Duodenal mucosa (tissue), 2 donors: ENCODE results near the gene RBM27.
"Not testable (repeated sequence)": the region's sequence is repeated elsewhere in the genome, so short reads cannot be mapped to it uniquely, and the experiment has no call there.

ENCODE experiments used
- H3K27ac ChIP-seq: one replicate; pipeline ENCODE4 v1.7.0; 2013; ENCODE audit warnings: low read depth, low read length
- H3K27me3 ChIP-seq, 2 donors: one replicate each; pipeline ENCODE4 v1.7.0; 2013; ENCODE audit warnings: low read length in 2 of 2, control low read depth in 1 of 2; ENCODE audit not compliant: insufficient read depth in 2 of 2, control insufficient read depth in 1 of 2
- H3K36me3 ChIP-seq, 2 donors: one replicate each; pipeline ENCODE4 v1.7.0; 2013; ENCODE audit warnings: low read length in 2 of 2, control low read depth in 1 of 2; ENCODE audit not compliant: insufficient read depth in 2 of 2, control insufficient read depth in 1 of 2
- H3K4me1 ChIP-seq, 2 donors: one replicate each; pipeline ENCODE4 v1.7.0; 2013; ENCODE audit warnings: low read length in 2 of 2, control low read depth in 1 of 2; ENCODE audit not compliant: insufficient read depth in 2 of 2, control insufficient read depth in 1 of 2
- H3K4me3 ChIP-seq, 2 donors: one replicate each; pipeline ENCODE4 v1.7.0; 2013; ENCODE audit warnings: low read length in 2 of 2, low read depth in 1 of 2
- H3K9ac ChIP-seq, 2 donors: one replicate each; pipeline ENCODE4 v1.7.0; 2013; ENCODE audit warnings: low read length in 2 of 2, low read depth in 1 of 2
- H3K9me3 ChIP-seq, 2 donors: one replicate each; pipeline ENCODE4 v1.7.0; 2013; ENCODE audit warnings: low read length in 2 of 2, control low read depth in 1 of 2; ENCODE audit not compliant: control insufficient read depth in 1 of 2

RBM27 gene

DNA sequence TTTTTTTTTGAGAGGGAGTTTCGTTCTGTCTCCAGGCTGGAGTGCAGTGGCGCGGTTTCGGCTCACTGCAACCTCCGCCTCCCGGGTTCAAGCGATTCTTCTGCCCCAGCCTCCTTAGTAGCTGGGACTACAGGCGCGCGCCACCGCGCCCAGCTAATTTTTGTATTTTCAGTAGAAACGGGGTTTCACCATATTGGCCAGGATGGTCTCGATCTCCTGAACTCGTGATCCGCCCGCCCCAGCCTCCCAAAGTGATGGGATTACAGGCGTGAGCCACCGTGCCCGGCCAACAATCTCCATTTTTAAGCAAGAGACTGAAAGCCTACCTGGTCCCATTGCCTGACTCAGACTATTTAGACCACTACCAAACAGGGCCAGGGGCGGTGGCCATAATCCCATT lies 20.0 kb upstream of the RBM27 start:
- H3K9me3 ChIP-seq, result not testable (repeated sequence)

DNA sequence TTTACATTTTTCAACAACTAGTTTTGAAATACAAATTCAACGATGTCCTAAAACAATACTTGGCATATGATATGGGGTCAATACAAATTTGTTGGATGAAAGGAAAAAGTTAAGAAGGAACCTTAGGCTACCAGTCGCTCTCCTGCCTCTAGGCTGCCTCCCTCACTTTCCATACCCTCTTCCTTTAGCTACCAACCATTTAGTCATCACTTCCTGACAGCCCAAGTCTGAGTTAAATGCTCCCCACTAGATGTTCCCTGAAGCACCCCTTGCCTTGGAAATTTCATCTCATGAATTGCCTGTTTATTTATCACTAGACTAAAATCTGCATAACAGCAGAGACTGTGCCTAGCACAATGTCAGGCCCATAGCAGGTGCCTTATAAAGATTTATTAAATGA lies 18.2 kb upstream of the RBM27 start:
- peaks cover 4 to 6% of the 10 kb centered on the region in 2 donors for H3K4me1 ChIP-seq
- no peak overlapping the region for H3K4me3 ChIP-seq
- H3K27ac ChIP-seq, result no peak overlapping the region
- H3K9ac ChIP-seq, result no peak overlapping the region
- no peaks in the 10 kb centered on the region for H3K36me3 ChIP-seq
- H3K27me3 ChIP-seq, result no peaks in the 10 kb centered on the region
- no peaks in the 10 kb centered on the region for H3K9me3 ChIP-seq

More for the DNA sequence above, 20.0 kb upstream of the RBM27 start:
- not testable (repeated sequence) for H3K9ac ChIP-seq, H3K4me1 ChIP-seq, H3K27me3 ChIP-seq, H3K27ac ChIP-seq, H3K36me3 ChIP-seq
- peak overlapping the region in 1 of 2 donors; percentile 85 for H3K4me3 ChIP-seq

DNA sequence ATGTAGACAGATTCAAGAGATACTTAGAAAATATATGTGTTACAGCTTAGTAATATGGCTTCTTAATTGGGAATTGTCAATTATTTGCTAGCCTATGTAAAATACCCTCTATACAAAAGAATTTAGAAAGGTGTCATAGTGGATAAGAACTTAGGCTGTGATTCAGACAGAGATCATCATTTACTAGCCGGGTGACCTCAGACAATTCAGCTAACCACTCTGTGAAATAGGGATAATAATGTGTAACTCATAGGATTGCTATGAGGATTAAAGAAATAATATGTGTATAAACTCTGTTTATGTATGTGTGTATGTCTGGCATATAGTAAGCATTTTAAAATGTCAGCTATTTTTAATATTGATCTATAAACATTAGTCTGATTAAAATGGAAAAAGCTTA lies 15.0 kb upstream of the RBM27 start:
- H3K4me1 ChIP-seq, result no peaks in the 10 kb centered on the region
- no peak overlapping the region for H3K4me3 ChIP-seq
- no peaks in the 10 kb centered on the region for H3K27me3 ChIP-seq
- no peak overlapping the region for H3K27ac ChIP-seq
- no peaks in the 10 kb centered on the region for H3K36me3 ChIP-seq
- no peaks in the 10 kb centered on the region for H3K9me3 ChIP-seq
- no peak overlapping the region for H3K9ac ChIP-seq

DNA sequence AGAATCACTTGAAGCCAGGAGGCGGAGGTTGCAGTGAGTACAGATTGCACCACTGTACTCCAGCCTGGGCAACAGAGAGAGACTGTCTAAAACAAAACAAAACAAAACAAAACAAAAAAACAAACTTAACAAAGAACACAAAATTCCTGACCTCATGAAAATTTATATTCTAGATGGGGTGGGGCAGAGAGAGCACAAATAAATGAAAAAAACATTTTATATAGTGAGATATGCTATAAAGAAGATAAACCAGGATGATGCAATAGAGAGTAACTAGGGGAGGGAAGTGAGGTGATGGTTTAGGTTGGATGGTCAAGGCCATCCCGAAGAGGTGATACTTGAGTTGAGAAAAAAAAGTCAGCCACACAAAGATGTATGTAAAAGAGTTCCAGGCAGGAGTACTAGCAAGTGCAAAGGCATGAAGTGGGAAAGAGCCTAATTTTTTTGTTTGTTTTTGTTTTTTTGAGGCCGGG lies 10.8 kb upstream of the RBM27 start:
- no peak overlapping the region for H3K27ac ChIP-seq
- no peaks in the 10 kb centered on the region for H3K36me3 ChIP-seq
- H3K27me3 ChIP-seq, result no peaks in the 10 kb centered on the region
- no peak overlapping the region for H3K4me3 ChIP-seq
- no peaks in the 10 kb centered on the region for H3K4me1 ChIP-seq
- no peak overlapping the region for H3K9ac ChIP-seq
- no peaks in the 10 kb centered on the region for H3K9me3 ChIP-seq

DNA sequence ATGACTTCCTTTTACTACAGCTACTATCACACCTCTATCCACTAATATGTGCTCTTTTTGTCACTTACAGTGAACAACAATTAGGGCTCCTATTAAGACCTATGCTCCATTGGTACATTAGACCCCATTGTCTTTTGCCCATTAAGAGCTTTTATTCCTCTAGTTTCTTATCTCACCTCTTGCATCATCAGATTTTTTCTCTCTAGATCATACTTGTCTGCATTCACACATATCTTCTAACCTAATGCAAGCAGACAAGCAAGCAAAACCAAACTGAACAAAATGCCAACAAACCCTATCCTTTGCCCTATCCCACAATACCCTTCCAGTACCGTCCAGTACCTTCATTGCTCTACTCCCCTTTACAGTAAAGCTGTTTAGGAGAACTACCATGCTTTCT lies 10.1 kb upstream of the RBM27 start:
- Histone ChIP-seq H3K4me1 (no peaks in the 10 kb centered on the region), H3K27me3 (no peaks in the 10 kb centered on the region), H3K27ac (no peak overlapping the region), H3K9me3 (no peaks in the 10 kb centered on the region), H3K4me3 (no peak overlapping the region), H3K9ac (no peak overlapping the region), H3K36me3 (no peaks in the 10 kb centered on the region)

DNA sequence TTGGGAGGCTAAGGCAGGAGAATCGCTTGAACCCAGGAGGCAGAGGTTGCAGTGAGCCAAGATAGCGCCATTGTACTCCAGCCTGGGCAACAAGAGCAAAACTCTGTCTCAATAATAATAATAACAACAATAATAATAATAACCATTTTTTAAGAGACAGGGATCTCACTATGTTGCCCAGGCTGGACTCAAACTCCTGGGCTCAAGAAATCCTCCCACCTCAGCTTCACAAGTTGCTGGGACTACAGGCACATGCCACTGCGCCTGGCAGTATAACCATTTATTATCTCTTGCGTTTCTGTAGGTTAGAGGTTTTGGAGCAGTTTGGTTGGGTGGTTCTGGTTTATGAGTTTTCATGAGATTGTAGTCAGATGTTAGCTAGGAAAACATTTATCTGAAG lies 8.4 kb upstream of the RBM27 start:
- not testable (repeated sequence) for H3K4me1 ChIP-seq, H3K27me3 ChIP-seq, H3K36me3 ChIP-seq, H3K4me3 ChIP-seq, H3K9me3 ChIP-seq, H3K27ac ChIP-seq, H3K9ac ChIP-seq

DNA sequence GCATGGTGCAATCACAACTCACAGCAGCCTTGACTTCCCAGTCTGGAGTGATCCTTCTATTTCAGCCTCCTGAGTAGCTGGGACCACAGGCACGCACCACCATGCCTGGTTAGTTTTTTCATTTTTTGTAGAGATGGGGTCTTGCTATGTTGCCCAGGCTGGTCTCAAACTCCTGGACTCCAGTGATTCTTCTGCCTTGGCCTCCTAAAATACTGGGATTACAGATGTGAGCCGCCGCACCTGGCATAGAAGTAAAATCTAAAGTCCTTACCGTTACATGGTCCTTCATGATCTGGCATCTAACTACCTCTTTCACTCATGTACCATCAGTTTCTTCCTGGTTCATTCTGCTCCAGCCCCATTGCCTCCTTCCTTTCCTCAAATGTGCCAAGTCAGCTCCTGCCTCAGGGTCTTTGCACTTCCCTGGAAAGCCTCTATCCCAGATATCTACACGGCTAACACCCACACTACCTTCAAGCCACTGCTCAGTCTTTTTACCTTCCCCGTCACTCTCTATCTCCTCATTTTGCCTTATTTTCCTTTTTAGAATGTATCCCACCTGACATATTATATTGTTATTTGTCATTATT lies 6.9 kb upstream of the RBM27 start:
- no peaks in the 10 kb centered on the region for H3K36me3 ChIP-seq
- no peak overlapping the region for H3K9ac ChIP-seq
- no peaks in the 10 kb centered on the region for H3K9me3 ChIP-seq
- no peak overlapping the region for H3K4me3 ChIP-seq
- H3K27me3 ChIP-seq, result no peaks in the 10 kb centered on the region
- no peak overlapping the region for H3K27ac ChIP-seq
- H3K4me1 ChIP-seq, result no peaks in the 10 kb centered on the region

DNA sequence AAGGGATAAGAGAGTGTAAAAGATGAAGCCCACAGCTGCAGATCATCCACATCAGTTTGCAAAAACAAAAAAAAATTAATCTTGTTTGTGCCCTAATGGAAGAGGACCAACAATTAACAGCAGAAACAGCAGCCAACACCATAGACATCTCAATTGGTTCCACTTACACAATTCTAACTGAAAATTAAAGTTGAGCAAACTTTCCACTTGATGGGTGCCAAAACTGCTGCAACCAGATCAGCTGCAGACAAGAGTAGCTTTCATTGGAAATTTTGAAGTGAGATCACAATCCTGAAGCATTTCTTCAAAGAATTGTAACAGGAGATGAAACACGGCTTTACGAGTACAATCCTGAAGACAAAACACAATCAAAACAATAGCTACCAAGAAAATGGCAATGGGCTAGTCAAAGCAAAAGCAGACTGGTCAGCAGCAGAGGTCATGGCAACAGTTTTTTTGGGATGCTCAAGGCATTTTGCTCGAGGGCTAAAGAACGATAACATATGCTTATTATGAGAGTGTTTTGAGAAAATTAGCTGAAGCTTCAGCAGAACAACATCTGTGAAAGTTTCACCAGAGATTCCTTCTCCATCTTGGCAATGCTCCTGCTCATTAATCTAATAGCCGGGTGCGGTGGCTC lies 4.1 kb upstream of the RBM27 start:
- no peaks in the 10 kb centered on the region for H3K9me3 ChIP-seq
- H3K9ac ChIP-seq, result no peak overlapping the region
- peaks cover 2 to 3% of the 10 kb centered on the region in 2 donors for H3K4me1 ChIP-seq
- H3K36me3 ChIP-seq, result no peaks in the 10 kb centered on the region
- H3K4me3 ChIP-seq, result no peak overlapping the region
- no peak overlapping the region for H3K27ac ChIP-seq
- H3K27me3 ChIP-seq, result no peaks in the 10 kb centered on the region

DNA sequence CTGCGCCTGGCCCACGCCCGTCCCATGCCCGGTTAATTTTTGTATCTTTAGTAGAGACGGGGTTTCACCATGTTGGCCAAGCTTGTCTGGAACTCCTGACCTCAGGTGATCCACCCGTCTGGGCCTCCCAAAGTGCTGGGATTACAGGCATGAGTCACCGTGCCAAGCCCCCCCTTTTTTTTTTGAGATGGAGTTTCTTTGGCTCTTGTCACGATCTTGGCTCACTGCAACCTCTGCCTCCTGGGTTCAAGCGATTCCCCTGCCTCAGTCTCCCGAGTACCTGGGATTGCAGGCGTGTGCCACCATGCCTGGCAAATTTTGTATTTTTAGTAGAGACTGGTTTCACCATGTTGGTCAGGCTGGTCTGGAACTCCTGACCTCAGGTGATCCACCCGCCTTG lies 1.6 kb upstream of the RBM27 start:
- not testable (repeated sequence) for H3K36me3 ChIP-seq, H3K9me3 ChIP-seq, H3K27ac ChIP-seq, H3K27me3 ChIP-seq, H3K4me3 ChIP-seq, H3K9ac ChIP-seq
- peaks cover 13 to 16% of the 10 kb centered on the region in 2 donors for H3K4me1 ChIP-seq

DNA sequence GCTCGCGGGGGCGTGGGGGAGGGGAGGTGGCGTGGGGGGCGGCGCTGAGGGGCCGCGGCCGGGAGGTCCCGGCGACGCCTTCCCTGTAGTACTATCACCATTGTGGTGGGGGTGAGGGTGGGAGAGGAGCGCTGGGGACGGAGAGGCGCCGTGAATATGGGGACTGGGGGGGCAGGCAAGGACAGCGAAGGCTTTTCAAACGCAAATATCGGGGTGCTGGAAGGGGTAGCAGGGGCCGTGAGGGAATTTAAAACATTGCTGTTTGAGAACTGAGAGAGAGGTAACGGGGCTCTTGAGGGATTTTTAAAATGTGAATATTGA lies 427 bp downstream of the RBM27 start:
- H3K27me3 ChIP-seq, result no peaks in the 10 kb centered on the region

More for the DNA sequence above, 427 bp downstream of the RBM27 start:
- Histone ChIP-seq H3K4me1 (peaks cover 14 to 25% of the 10 kb centered on the region in 2 donors), H3K9ac (peak overlapping the region; percentile 80 to 84), H3K9me3 (no peaks in the 10 kb centered on the region), H3K4me3 (peak overlapping the region; percentile 77 to 93), H3K27ac (no peak overlapping the region), H3K36me3 (no peaks in the 10 kb centered on the region)
